Liver (tissue), 9 donors: Measurements from ENCODE around the gene PIP4K2C. TPM values are rescaled to one million over a fixed set of nuclear protein-coding genes. Genes with fewer than 3 reads are reported as not detected.

Experiments used
- DNase-seq: peaks from one replicate; pipeline ENCODE4 v3.0.0-alpha.2; 2017; ENCODE audit warnings: low spot score
- H3K27ac ChIP-seq, 2 donors: one replicate each; pipeline ENCODE4 v1.7.0; 2013; ENCODE audit warnings: inconsistent platforms in 2 of 2, low read length in 2 of 2, control low read depth in 1 of 2, low read depth in 1 of 2, mild to moderate bottlenecking in 1 of 2
- H3K27me3 ChIP-seq, 4 donors: one replicate each; pipeline versions ENCODE4 v1.6.1 to v1.7.0; 2013; ENCODE audit warnings: low read length in 3 of 4, inconsistent platforms in 1 of 4, mild to moderate bottlenecking in 1 of 4, moderate library complexity in 1 of 4; ENCODE audit not compliant: control insufficient read depth in 4 of 4, insufficient read depth in 4 of 4
- H3K36me3 ChIP-seq, 4 donors: one replicate each; pipeline versions ENCODE4 v1.6.1 to v1.7.0; 2013; ENCODE audit warnings: low read length in 3 of 4, mild to moderate bottlenecking in 3 of 4, low read depth in 1 of 4, moderate library complexity in 1 of 4; ENCODE audit not compliant: control insufficient read depth in 4 of 4, insufficient read depth in 3 of 4
- H3K4me1 ChIP-seq, 4 donors: one replicate each; pipeline versions ENCODE4 v1.6.1 to v1.7.0; 2013; ENCODE audit warnings: low read length in 3 of 4, mild to moderate bottlenecking in 3 of 4, moderate library complexity in 1 of 4; ENCODE audit not compliant: control insufficient read depth in 4 of 4, insufficient read depth in 4 of 4
- H3K4me3 ChIP-seq, 3 donors: one replicate each; pipeline versions ENCODE4 v1.6.1 to v1.7.0; 2013; ENCODE audit warnings: low read length in 3 of 3, control low read depth in 1 of 3, low read depth in 1 of 3, mild to moderate bottlenecking in 1 of 3
- H3K9ac ChIP-seq, 2 donors: one replicate each; pipeline ENCODE4 v1.7.0; 2013; ENCODE audit warnings: low read length in 2 of 2, mild to moderate bottlenecking in 2 of 2, moderate library complexity in 2 of 2, control low read depth in 1 of 2, low read depth in 1 of 2
- H3K9me3 ChIP-seq, 4 donors: one replicate each; pipeline versions ENCODE4 v1.6.1 to v1.7.0; 2013; ENCODE audit warnings: low read length in 3 of 4; ENCODE audit not compliant: control insufficient read depth in 4 of 4
- CTCF ChIP-seq: fragments of 150-350 bp; IDR thresholded peaks from 2 replicates; pipeline ENCODE4 v1.5.1; 2017; ENCODE audit warnings: improper control_type of control experiment, low read depth, low read length; ENCODE audit not compliant: missing input control
- EGR1 ChIP-seq, 2 donors: IDR thresholded peaks; 2 replicates each; pipeline ENCODE4 v1.6.1; 2016 to 2018; ENCODE audit warnings: antibody characterized with exemption in 2 of 2, low read depth in 2 of 2
- FOXA1 ChIP-seq: IDR thresholded peaks from 2 replicates; pipeline ENCODE4 v1.6.1; 2016; ENCODE audit warnings: antibody characterized with exemption
- FOXA2 ChIP-seq: IDR thresholded peaks from 2 replicates; pipeline ENCODE4 v1.6.1; 2016; ENCODE audit warnings: antibody characterized with exemption
- GABPA ChIP-seq, 2 donors: IDR thresholded peaks in 1 of 2; conservative IDR thresholded peaks in 1 of 2; 2 replicates each; pipeline ENCODE4 v1.6.1; 2016; ENCODE audit warnings: antibody characterized with exemption in 2 of 2, mild to moderate bottlenecking in 1 of 2, moderate library complexity in 1 of 2
- HNF4A ChIP-seq, 2 donors: conservative IDR thresholded peaks; 2 replicates each; pipeline ENCODE4 v1.6.1; 2016; ENCODE audit warnings: antibody characterized with exemption in 2 of 2, mild to moderate bottlenecking in 2 of 2
- HNF4G ChIP-seq: IDR thresholded peaks from 2 replicates; pipeline ENCODE4 v1.6.1; 2016; ENCODE audit warnings: antibody characterized with exemption
- JUND ChIP-seq, 2 donors: IDR thresholded peaks; 2 replicates each; pipeline ENCODE4 v1.6.1; 2016; ENCODE audit warnings: antibody characterized with exemption in 2 of 2
- MAX ChIP-seq: IDR thresholded peaks from 2 replicates; pipeline ENCODE4 v1.6.1; 2016; ENCODE audit warnings: antibody characterized with exemption
- NR2F2 ChIP-seq: IDR thresholded peaks from 2 replicates; pipeline ENCODE4 v1.6.1; 2016; ENCODE audit warnings: antibody characterized with exemption
- RAD21 ChIP-seq, 2 donors: IDR thresholded peaks; 2 replicates each; pipeline ENCODE4 v1.6.1; 2016; ENCODE audit warnings: antibody characterized with exemption in 2 of 2, mild to moderate bottlenecking in 2 of 2
- REST ChIP-seq: IDR thresholded peaks from 2 replicates; pipeline ENCODE4 v1.6.1; 2016; ENCODE audit warnings: antibody characterized with exemption, mild to moderate bottlenecking
- RXRA ChIP-seq, 2 donors: IDR thresholded peaks; 2 replicates each; pipeline ENCODE4 v1.6.1; 2017 to 2018; ENCODE audit warnings: antibody characterized with exemption in 2 of 2, mild to moderate bottlenecking in 1 of 2
- SP1 ChIP-seq: IDR thresholded peaks from 2 replicates; pipeline ENCODE4 v1.6.1; 2018; ENCODE audit warnings: antibody characterized with exemption, mild to moderate bottlenecking
- YY1 ChIP-seq: IDR thresholded peaks from 2 replicates; pipeline ENCODE4 v1.6.1; 2016; ENCODE audit warnings: antibody characterized with exemption, mild to moderate bottlenecking
- ZBTB33 ChIP-seq: IDR thresholded peaks from 2 replicates; pipeline ENCODE4 v1.6.1; 2016; ENCODE audit warnings: antibody characterized with exemption
- WGBS: extraction: QIAGEN DNeasy Blood & Tissue Kit; methylation state at CpG from one replicate; pipeline ENCODE4 v1.1.7; 2013; 5-methylcytosine and 5-hydroxymethylcytosine counted together
- polyA plus RNA-seq, 2 donors: library from polyadenylated mRNA; stranded (reverse) in 1 of 2; unstranded in 1 of 2; fragments of 200-250 nt in 1 of 2; fragments of >200 nt in 1 of 2; fragmentation: Nextera tagmentation in 1 of 2; extraction: Ambion mirVana in 1 of 2; gene quantifications; one replicate each; pipeline versions ENCODE4 v1.2.1 to v1.2.3, GENCODE V29; 2013 to 2015
- total RNA-seq, 2 donors: library from RNA; depleted of rRNA; stranded (reverse); fragments of >200 nt; gene quantifications; one replicate each; pipeline ENCODE4 v1.2.3, GENCODE V29; 2014
- donor health status: healthy.
- donor health status: healthy.
- donor health status: healthy.
- donor health status: healthy.
- donor health status: healthy.

Gene PIP4K2C
- total and polyA plus RNA-seq, 4 donors: 6.5 to 11.9 (median 9.4) TPM

GRCh38 chr12:57609101-57609780 is 18.2 kb downstream of the PIP4K2C start:
- DNase-seq: no peak

GRCh38 chr12:57609781-57610553 is 19.0 kb downstream of the PIP4K2C start:
- H3K36me3 ChIP-seq: no peaks in the 10 kb centered on the region
- DNase-seq: no peak
- H3K9ac ChIP-seq: no peak overlapping the region

More at GRCh38 chr12:57609101-57609780, 18.2 kb downstream of the PIP4K2C start:
- H3K36me3 ChIP-seq: no peaks in the 10 kb centered on the region
- no peak overlapping the region for H3K9ac ChIP-seq
- H3K4me3 ChIP-seq: no peak overlapping the region
- H3K27ac ChIP-seq: no peak overlapping the region
- H3K9me3 ChIP-seq: no peaks in the 10 kb centered on the region
- WGBS: 57% methylated on average over 19 of the region's 19 CpGs
- H3K4me1 ChIP-seq: peaks cover 0 to 12% (median 11%) of the 10 kb centered on the region in 4 donors
- H3K27me3 ChIP-seq: peaks cover 0 to 12% (median 5%) of the 10 kb centered on the region in 4 donors
- TF ChIP-seq FOXA2 (no peak), MAX (no peak), YY1 (no peak), EGR1 (IDR thresholded peaks at IDR 0.05; ENCODE audit: low read depth in 2 of 2) (no peak)

GRCh38 chr12:57610554-57611107 is 19.6 kb downstream of the PIP4K2C start:
- Histone ChIP-seq H3K27ac (peak overlapping the region; percentile 53 to 54), H3K36me3 (no peaks in the 10 kb centered on the region), H3K9me3 (no peaks in the 10 kb centered on the region), H3K27me3 (peaks cover 0 to 8% (median 3%) of the 10 kb centered on the region in 4 donors), H3K4me3 (peak overlapping the region in 1 of 3 donors; percentile 6), H3K9ac (no peak overlapping the region), H3K4me1 (peaks cover 0 to 12% (median 11%) of the 10 kb centered on the region in 4 donors)
- no peak for DNase-seq
- TF ChIP-seq YY1: no peak
- no peak for TF ChIP-seq EGR1 (IDR thresholded peaks at IDR 0.05; ENCODE audit: low read depth in 2 of 2)
- no peak for TF ChIP-seq RXRA (IDR thresholded peaks at IDR 0.05)
- no peak for TF ChIP-seq RAD21 (IDR thresholded peaks at IDR 0.05)
- TF ChIP-seq HNF4A (conservative IDR thresholded peaks at IDR 0.05): no peak
- no peak for TF ChIP-seq FOXA1
- TF ChIP-seq HNF4G: no peak
- TF ChIP-seq FOXA2: no peak
- no peak for TF ChIP-seq NR2F2
- TF ChIP-seq MAX: no peak
- TF ChIP-seq REST: no peak
- no peak for TF ChIP-seq SP1
- no peak for TF ChIP-seq ZBTB33
- no peak for TF ChIP-seq JUND (IDR thresholded peaks at IDR 0.05)
- TF ChIP-seq GABPA (IDR thresholded peaks at IDR 0.05 in 1 of 2, conservative IDR thresholded peaks at IDR 0.05 in 1 of 2): no peak
- TF ChIP-seq CTCF: no peak
- 6% methylated on average over 29 of the region's 29 CpGs for WGBS

More at GRCh38 chr12:57609781-57610553, 19.0 kb downstream of the PIP4K2C start:
- 16% methylated on average over 34 of the region's 34 CpGs for WGBS
- Histone ChIP-seq H3K4me1 (peaks cover 0 to 12% (median 11%) of the 10 kb centered on the region in 4 donors), H3K4me3 (no peak overlapping the region), H3K27ac (peak overlapping the region in 1 of 2 donors; percentile 53), H3K9me3 (no peaks in the 10 kb centered on the region), H3K27me3 (peaks cover 0 to 9% (median 4%) of the 10 kb centered on the region in 4 donors)
- TF ChIP-seq NR2F2 (peak; percentile 31), RAD21 (IDR thresholded peaks at IDR 0.05) (no peak)
